Panc1 (cell line): ENCODE results near the gene STXBP1. TPM values are rescaled to one million over a fixed set of nuclear protein-coding genes. Genes with fewer than 3 reads are reported as not detected.

Source experiments
- ATAC-seq: fragments of 200-7000 bp; cut with Tn5 transposase; 2 replicates; pipeline ENCODE4 v1.9.1; 2020; ENCODE audit warnings: mild to moderate bottlenecking, moderate library complexity
- BruUV-seq: library from RNA; stranded (reverse); fragments of 400-500 nt; replicated peaks from 2 replicates; lab custom pipeline; 2021; lab: Mats Ljungman, UMichigan
- CTCF ChIA-PET: fragments of 300-600 bp; sonication (Branson Sonifier 250); formaldehyde crosslinking; loops from one replicate; lab custom pipeline; 2022; ENCODE audit warnings: antibody characterized with exemption; lab: Charles Lee
- POLR2A ChIA-PET: fragments of 300-600 bp; sonication (Branson Sonifier 250); formaldehyde crosslinking; loops from one replicate; lab custom pipeline; 2022; ENCODE audit warnings: antibody characterized with exemption; lab: Charles Lee
- DNase-seq: peaks from one replicate; pipeline ENCODE4 v3.0.0-alpha.2; 2010; ENCODE audit warnings: low read depth, low spot score
- H3K27ac ChIP-seq: 2 replicates; pipeline ENCODE4 v1.5.1; 2011; ENCODE audit warnings: mild to moderate bottlenecking, low read length, inconsistent platforms
- H3K27me3 ChIP-seq: fragments of 200-500 bp; sonication (Bioruptor generic); 2 replicates; pipeline ENCODE4 v1.6.0; 2014; ENCODE audit warnings: low read length, inconsistent platforms; ENCODE audit not compliant: control insufficient read depth, insufficient read depth
- H3K36me3 ChIP-seq: fragments of 200-500 bp; sonication (Bioruptor generic); 2 replicates; pipeline ENCODE4 v1.5.1; 2014; ENCODE audit warnings: inconsistent platforms, mild to moderate bottlenecking, low read length, moderate library complexity; ENCODE audit not compliant: control insufficient read depth, insufficient read depth
- H3K4me1 ChIP-seq: 2 replicates; pipeline ENCODE4 v1.5.1; 2011; ENCODE audit warnings: inconsistent platforms, mild to moderate bottlenecking, low read length, moderate library complexity; ENCODE audit not compliant: control insufficient read depth, insufficient read depth
- H3K4me3 ChIP-seq, 2 experiments: 2 replicates each; pipeline ENCODE4 v1.5.1; 2011 to 2012; ENCODE audit warnings: low read depth in 2 of 2, low read length in 2 of 2, mild to moderate bottlenecking in 2 of 2, inconsistent platforms in 1 of 2, moderate library complexity in 1 of 2
- H3K9me3 ChIP-seq: fragments of 200-500 bp; sonication (Bioruptor generic); 2 replicates; pipeline ENCODE4 v1.5.1; 2014; ENCODE audit warnings: low read depth, mild to moderate bottlenecking, inconsistent platforms, low read length, moderate library complexity; ENCODE audit not compliant: control insufficient read depth, insufficient read depth
- CTCF ChIP-seq: fragments of 450-650 bp; IDR thresholded peaks from 2 replicates; pipeline ENCODE4 v1.5.1; 2017; ENCODE audit warnings: mild to moderate bottlenecking
- POLR2AphosphoS5 ChIP-seq: IDR thresholded peaks from 2 replicates; pipeline ENCODE4 v1.6.1; 2012; ENCODE audit warnings: mild to moderate bottlenecking, low read depth, low read length, moderate library complexity
- SIN3A ChIP-seq: IDR thresholded peaks from 2 replicates; pipeline ENCODE4 v1.6.1; 2012; ENCODE audit warnings: low read depth, mild to moderate bottlenecking, low read length, moderate library complexity, borderline replicate concordance; ENCODE audit not compliant: insufficient read depth
- TCF7L2 ChIP-seq: IDR thresholded peaks from 2 replicates; pipeline ENCODE4 v1.6.1; 2011; ENCODE audit warnings: mild to moderate bottlenecking, low read depth, low read length, inconsistent platforms
- in situ Hi-C: cut with HindIII; loops from 2 replicates; pipeline ENCODE4 v1.10.0; 2016; ENCODE audit warnings: low sequenced_read_pairs, low pct_unique_long_range_greater_than_20kb
- intact Hi-C: fragments of 100-400 bp; cut with micrococcal nuclease; formaldehyde crosslinking; loops from one replicate; pipeline ENCODE4 v1.10.0; 2022; ENCODE audit not compliant: unreplicated experiment
- total RNA-seq: library from RNA; stranded (reverse); gene quantifications from one replicate; pipeline ENCODE4 v1.2.1, GENCODE V29; 2021; ENCODE audit not compliant: unreplicated experiment
- TF ChIP-seq, protein P1 (sequence below), 2 experiments: IDR thresholded peaks; 2 replicates each; pipeline ENCODE4 v1.6.1; 2011 to 2012; ENCODE audit warnings: low read depth in 2 of 2, control low read depth in 1 of 2, low read length in 1 of 2, mild to moderate bottlenecking in 1 of 2, moderate library complexity in 1 of 2; ENCODE audit not compliant: insufficient read depth in 1 of 2

STXBP1 gene
- total RNA-seq, 1 experiment from 2014 or later, result 67.5 TPM

DNA sequence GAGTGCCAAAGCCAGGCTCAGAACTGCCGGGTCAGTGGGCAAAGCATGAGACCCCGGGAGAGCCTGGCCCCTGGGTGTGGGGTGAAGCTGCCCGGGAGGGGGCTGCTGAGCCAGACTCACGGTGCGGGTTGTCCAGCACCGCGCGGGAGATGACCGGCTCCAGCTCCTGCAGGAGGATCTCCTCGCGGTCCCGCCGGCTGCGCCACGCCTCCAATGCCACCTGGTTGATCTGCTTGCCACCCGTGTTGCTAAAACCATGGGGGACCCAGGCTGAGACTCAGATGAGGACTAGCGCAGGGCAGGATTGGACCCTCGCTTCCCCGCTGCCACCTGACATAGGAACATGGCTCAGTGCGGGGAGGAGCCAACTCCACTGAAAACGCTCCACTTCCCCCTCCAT lies 120.4 kb downstream of the STXBP1 start:
- Histone ChIP-seq H3K27me3 (no peaks in the 10 kb centered on the region), H3K27ac (no peak overlapping the region), H3K4me1 (no peaks in the 10 kb centered on the region), H3K4me3 (no peak overlapping the region), H3K36me3 (no peaks in the 10 kb centered on the region), H3K9me3 (no peaks in the 10 kb centered on the region)
- ChIA-PET CTCF (interaction anchor here (1.3 kb wide), 1 partner anchor 142 kb away, joined by 4 read pairs; no protein-coding TSS in a partner anchor), POLR2A (interaction anchor here (0.8 kb wide), 1 partner anchor 24 kb away, joined by 3 read pairs; no protein-coding TSS in a partner anchor)
- intact Hi-C loops, result loop anchor here (10.0 kb wide), 1 partner anchor 148 kb away; no protein-coding TSS in a partner anchor
- in situ Hi-C loops, result no loop called here
- no peak for ATAC-seq
- no TSS peak for BruUV-seq
- no peak for DNase-seq
- no peak for TF ChIP-seq CTCF
- no peak for TF ChIP-seq SIN3A
- TF ChIP-seq, protein P1, sequence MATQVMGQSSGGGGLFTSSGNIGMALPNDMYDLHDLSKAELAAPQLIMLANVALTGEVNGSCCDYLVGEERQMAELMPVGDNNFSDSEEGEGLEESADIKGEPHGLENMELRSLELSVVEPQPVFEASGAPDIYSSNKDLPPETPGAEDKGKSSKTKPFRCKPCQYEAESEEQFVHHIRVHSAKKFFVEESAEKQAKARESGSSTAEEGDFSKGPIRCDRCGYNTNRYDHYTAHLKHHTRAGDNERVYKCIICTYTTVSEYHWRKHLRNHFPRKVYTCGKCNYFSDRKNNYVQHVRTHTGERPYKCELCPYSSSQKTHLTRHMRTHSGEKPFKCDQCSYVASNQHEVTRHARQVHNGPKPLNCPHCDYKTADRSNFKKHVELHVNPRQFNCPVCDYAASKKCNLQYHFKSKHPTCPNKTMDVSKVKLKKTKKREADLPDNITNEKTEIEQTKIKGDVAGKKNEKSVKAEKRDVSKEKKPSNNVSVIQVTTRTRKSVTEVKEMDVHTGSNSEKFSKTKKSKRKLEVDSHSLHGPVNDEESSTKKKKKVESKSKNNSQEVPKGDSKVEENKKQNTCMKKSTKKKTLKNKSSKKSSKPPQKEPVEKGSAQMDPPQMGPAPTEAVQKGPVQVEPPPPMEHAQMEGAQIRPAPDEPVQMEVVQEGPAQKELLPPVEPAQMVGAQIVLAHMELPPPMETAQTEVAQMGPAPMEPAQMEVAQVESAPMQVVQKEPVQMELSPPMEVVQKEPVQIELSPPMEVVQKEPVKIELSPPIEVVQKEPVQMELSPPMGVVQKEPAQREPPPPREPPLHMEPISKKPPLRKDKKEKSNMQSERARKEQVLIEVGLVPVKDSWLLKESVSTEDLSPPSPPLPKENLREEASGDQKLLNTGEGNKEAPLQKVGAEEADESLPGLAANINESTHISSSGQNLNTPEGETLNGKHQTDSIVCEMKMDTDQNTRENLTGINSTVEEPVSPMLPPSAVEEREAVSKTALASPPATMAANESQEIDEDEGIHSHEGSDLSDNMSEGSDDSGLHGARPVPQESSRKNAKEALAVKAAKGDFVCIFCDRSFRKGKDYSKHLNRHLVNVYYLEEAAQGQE (IDR thresholded peaks at IDR 0.05; ENCODE audit: insufficient read depth in 1 of 2, low read depth in 2 of 2, low read length in 1 of 2), result no peak
- TF ChIP-seq POLR2AphosphoS5, result no peak
- no peak for TF ChIP-seq TCF7L2

- Histone ChIP-seq H3K27ac (no peak overlapping the region), H3K4me1 (no peaks in the 10 kb centered on the region), H3K36me3 (no peaks in the 10 kb centered on the region), H3K27me3 (no peaks in the 10 kb centered on the region), H3K9me3 (no peaks in the 10 kb centered on the region), H3K4me3 (no peak overlapping the region)
- DNase-seq, result no peak
- TF ChIP-seq POLR2AphosphoS5 (no peak), SIN3A (no peak), TCF7L2 (no peak), CTCF (no peak)
- TF ChIP-seq, protein P1 (IDR thresholded peaks at IDR 0.05; ENCODE audit: insufficient read depth in 1 of 2, low read depth in 2 of 2, low read length in 1 of 2), result no peak
- intact Hi-C loops, result loop anchor here (2.0 to 10.0 kb wide), 2 partner anchors 51 to 149 kb away; no protein-coding TSS in a partner anchor
- CTCF ChIA-PET, result interaction anchor here (1.3 kb wide), 1 partner anchor 143 kb away, joined by 4 read pairs; no protein-coding TSS in a partner anchor
- POLR2A ChIA-PET, result no interaction called here
- ATAC-seq, result no peak
- BruUV-seq, result no TSS peak
- in situ Hi-C loops, result no loop called here
Observed at GRCh38 chr9:127733614-127734013, 121.5 kb downstream of the STXBP1 start.
